Gastroesophageal sphincter (tissue), 3 donors: ENCODE data around the gene TTLL5.

Experiments
- EP300 ChIP-seq: sonication (generic); formaldehyde crosslinking; IDR thresholded peaks from one replicate; pipeline ENCODE4 v1.6.1; 2017; ENCODE audit warnings: antibody characterized with exemption, mild to moderate bottlenecking
- POLR2A ChIP-seq, 2 donors: fragments of 450-650 bp; IDR thresholded peaks; one replicate each; pipeline ENCODE4 v1.6.1; 2017; ENCODE audit warnings: antibody characterized with exemption in 2 of 2, mild to moderate bottlenecking in 2 of 2, moderate library complexity in 1 of 2
- TF ChIP-seq, protein P1 (sequence below), 4 experiments: fragments of 200-600 bp in 2 of 4; fragments of 450-650 bp in 2 of 4; sonication (generic) in 1 of 4; IDR thresholded peaks; one replicate each; pipeline ENCODE4 v1.5.1; 2017 to 2019; ENCODE audit warnings: antibody characterized with exemption in 4 of 4, mild to moderate bottlenecking in 2 of 4, moderate library complexity in 2 of 4

GRCh38 chr14:75844486-75844885, 183.4 kb downstream of the TTLL5 start:
- TF ChIP-seq, protein P1, sequence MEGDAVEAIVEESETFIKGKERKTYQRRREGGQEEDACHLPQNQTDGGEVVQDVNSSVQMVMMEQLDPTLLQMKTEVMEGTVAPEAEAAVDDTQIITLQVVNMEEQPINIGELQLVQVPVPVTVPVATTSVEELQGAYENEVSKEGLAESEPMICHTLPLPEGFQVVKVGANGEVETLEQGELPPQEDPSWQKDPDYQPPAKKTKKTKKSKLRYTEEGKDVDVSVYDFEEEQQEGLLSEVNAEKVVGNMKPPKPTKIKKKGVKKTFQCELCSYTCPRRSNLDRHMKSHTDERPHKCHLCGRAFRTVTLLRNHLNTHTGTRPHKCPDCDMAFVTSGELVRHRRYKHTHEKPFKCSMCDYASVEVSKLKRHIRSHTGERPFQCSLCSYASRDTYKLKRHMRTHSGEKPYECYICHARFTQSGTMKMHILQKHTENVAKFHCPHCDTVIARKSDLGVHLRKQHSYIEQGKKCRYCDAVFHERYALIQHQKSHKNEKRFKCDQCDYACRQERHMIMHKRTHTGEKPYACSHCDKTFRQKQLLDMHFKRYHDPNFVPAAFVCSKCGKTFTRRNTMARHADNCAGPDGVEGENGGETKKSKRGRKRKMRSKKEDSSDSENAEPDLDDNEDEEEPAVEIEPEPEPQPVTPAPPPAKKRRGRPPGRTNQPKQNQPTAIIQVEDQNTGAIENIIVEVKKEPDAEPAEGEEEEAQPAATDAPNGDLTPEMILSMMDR (IDR thresholded peaks at IDR 0.05) = no peak
- TF ChIP-seq POLR2A (IDR thresholded peaks at IDR 0.05) = no peak
- no peak for TF ChIP-seq EP300
